CD14-positive monocyte (primary cell): ENCODE measurements around the gene FAM131B. TPM values are rescaled to one million over a fixed set of nuclear protein-coding genes. Genes with fewer than 3 reads are reported as not detected.

Experiments used
- DNase-seq, 3 donors: peaks; one replicate each; pipeline ENCODE4 v3.0.0-alpha.2; 2011 to 2022
- H2AFZ ChIP-seq: 2 replicates; pipeline ENCODE4 v1.6.0; 2012; ENCODE audit warnings: mild to moderate bottlenecking, low read depth, low read length, inconsistent platforms; ENCODE audit not compliant: insufficient read depth, poor library complexity, severe bottlenecking
- H3K27ac ChIP-seq, 2 donors: 1 replicate in 1 of 2; 2 replicates in 1 of 2; pipeline ENCODE4 v1.5.1; 2012 to 2013; ENCODE audit warnings: low read length in 2 of 2, control low read depth in 1 of 2, inconsistent platforms in 1 of 2, low read depth in 1 of 2, mild to moderate bottlenecking in 1 of 2
- H3K27me3 ChIP-seq, 2 donors: one replicate each; pipeline versions ENCODE4 v1.6.0 to v1.6.1; 2011 to 2013; ENCODE audit warnings: low read length in 2 of 2; ENCODE audit not compliant: control insufficient read depth in 2 of 2, insufficient read depth in 2 of 2
- H3K36me3 ChIP-seq, 2 donors: replicated peaks in 1 of 2; 1 replicate in 1 of 2; 2 replicates in 1 of 2; pipeline versions ENCODE4 v1.5.1 to v1.6.1; 2012 to 2013; ENCODE audit warnings: low read length in 2 of 2, control low read depth in 1 of 2, inconsistent platforms in 1 of 2, mild to moderate bottlenecking in 1 of 2; ENCODE audit not compliant: insufficient read depth in 2 of 2, control insufficient read depth in 1 of 2
- H3K4me1 ChIP-seq, 2 donors: 1 replicate in 1 of 2; 2 replicates in 1 of 2; pipeline versions ENCODE4 v1.5.1 to v1.6.1; 2012 to 2013; ENCODE audit warnings: low read length in 2 of 2, control low read depth in 1 of 2, inconsistent platforms in 1 of 2, mild to moderate bottlenecking in 1 of 2, moderate library complexity in 1 of 2; ENCODE audit not compliant: insufficient read depth in 2 of 2, control insufficient read depth in 1 of 2
- H3K4me2 ChIP-seq: replicated peaks from 2 replicates; pipeline ENCODE3; 2012; ENCODE audit warnings: low read length, moderate library complexity, mild to moderate bottlenecking; ENCODE audit not compliant: poor library complexity, severe bottlenecking; ENCODE audit errors: extremely low read depth
- H3K4me3 ChIP-seq, 3 experiments: fragments of 200-600 bp in 1 of 3; sonication (generic) in 1 of 3; replicated peaks in 1 of 3; 1 replicate in 2 of 3; 2 replicates in 1 of 3; pipeline ENCODE4 v1.5.1; 2011 to 2013; ENCODE audit warnings: low read length in 3 of 3, mild to moderate bottlenecking in 3 of 3, control low read depth in 2 of 3, low read depth in 2 of 3, inconsistent platforms in 1 of 3, moderate library complexity in 1 of 3
- H3K79me2 ChIP-seq: 2 replicates; pipeline ENCODE4 v1.6.0; 2012; ENCODE audit warnings: mild to moderate bottlenecking, control low read depth, inconsistent platforms, low read length, moderate library complexity; ENCODE audit not compliant: insufficient read depth
- H3K9ac ChIP-seq: 2 replicates; pipeline ENCODE4 v1.6.0; 2017; ENCODE audit warnings: low read length, mild to moderate bottlenecking; ENCODE audit not compliant: insufficient read depth, poor library complexity, severe bottlenecking
- H3K9me3 ChIP-seq, 2 donors: replicated peaks in 1 of 2; 1 replicate in 1 of 2; 2 replicates in 1 of 2; pipeline versions ENCODE4 v1.5.1 to v1.6.1; 2012 to 2013; ENCODE audit warnings: low read length in 2 of 2, control low read depth in 1 of 2; ENCODE audit not compliant: control insufficient read depth in 1 of 2, insufficient read depth in 1 of 2
- H4K20me1 ChIP-seq: 2 replicates; pipeline ENCODE4 v1.6.0; 2012; ENCODE audit warnings: mild to moderate bottlenecking, low read length, control low read depth, moderate library complexity; ENCODE audit not compliant: insufficient read depth
- H3K27ac Mint-ChIP-seq, 7 donors: one replicate each; pipeline ENCODE4 v1.8.0; 2020; ENCODE audit warnings: mild to moderate bottlenecking in 7 of 7, mixed read lengths in 7 of 7, moderate library complexity in 6 of 7, inconsistent platforms in 2 of 7
- H3K27me3 Mint-ChIP-seq, 3 donors: one replicate each; pipeline ENCODE4 v1.8.0; 2021 to 2022; ENCODE audit warnings: low read depth in 3 of 3, mild to moderate bottlenecking in 3 of 3, mixed read lengths in 3 of 3, moderate library complexity in 3 of 3, inconsistent platforms in 1 of 3
- H3K36me3 Mint-ChIP-seq, 2 donors: one replicate each; pipeline ENCODE4 v1.8.0; 2020; ENCODE audit warnings: mixed read lengths in 2 of 2, inconsistent platforms in 1 of 2, mild to moderate bottlenecking in 1 of 2
- H3K4me1 Mint-ChIP-seq: one replicate; pipeline ENCODE4 v1.8.0; 2020; ENCODE audit warnings: mild to moderate bottlenecking, mixed read lengths
- H3K4me3 Mint-ChIP-seq, 2 donors: one replicate each; pipeline ENCODE4 v1.8.0; 2020; ENCODE audit warnings: mild to moderate bottlenecking in 2 of 2, mixed read lengths in 2 of 2, moderate library complexity in 1 of 2
- H3K9me3 Mint-ChIP-seq, 7 donors: one replicate each; pipeline ENCODE4 v1.8.0; 2020 to 2022; ENCODE audit warnings: mixed read lengths in 7 of 7, mild to moderate bottlenecking in 6 of 7, moderate library complexity in 6 of 7, inconsistent platforms in 2 of 7
- CTCF ChIP-seq: fragments of 200-600 bp; IDR thresholded peaks from one replicate; pipeline ENCODE4 v1.8.0; 2022; ENCODE audit warnings: antibody characterized with exemption, mild to moderate bottlenecking
- WGBS: methylation state at CpG from one replicate; pipeline ENCODE4 v1.1.5; 2013; ENCODE audit warnings: missing lambda C conversion rate; ENCODE audit not compliant: insufficient coverage; 5-methylcytosine and 5-hydroxymethylcytosine counted together
- intact Hi-C, 2 donors: fragments of 100-400 bp; cut with micrococcal nuclease; formaldehyde crosslinking; loops; one replicate each; pipeline versions ENCODE4 v1.15.0 to v1.15.1; 2023
- polyA plus RNA-seq, 3 donors: library from polyadenylated mRNA; depleted of rRNA in 1 of 3; unstranded in 2 of 3; stranded (reverse) in 1 of 3; fragments of 300-500 nt in 2 of 3; fragments of >200 nt in 1 of 3; fragmentation: Illumina TruSeq in 2 of 3; gene quantifications; 1 replicate in 2 of 3; 2 replicates in 1 of 3; pipeline ENCODE4 v1.2.3, GENCODE V29; 2012 to 2021

The FAM131B gene
- polyA plus RNA-seq, 3 donors: 0.69 to 0.72 TPM; not detected in 1

DNA sequence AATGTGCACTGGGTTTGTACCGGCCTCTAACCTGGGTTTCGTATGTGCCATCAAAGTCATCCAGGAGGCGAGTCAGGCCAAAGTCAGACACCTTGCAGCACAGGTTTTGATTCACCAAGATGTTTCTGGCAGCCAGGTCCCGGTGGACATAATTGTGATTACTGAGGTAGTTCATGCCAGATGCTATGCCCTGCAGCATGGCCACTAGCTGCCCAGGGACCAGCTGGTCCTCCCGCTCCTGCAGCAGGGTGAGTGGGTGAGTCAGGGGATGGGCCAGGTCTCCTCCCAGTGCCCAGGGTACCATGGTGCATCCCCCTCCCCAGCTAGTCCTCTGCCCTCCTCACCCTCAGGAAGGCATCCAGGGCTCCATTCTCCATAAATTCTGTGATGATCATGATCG is 32.3 kb upstream of the FAM131B start:
- Mint-ChIP-seq H3K27me3 (no peaks in the 10 kb centered on the region), H3K36me3 (peaks cover 31 to 42% of the 10 kb centered on the region in 2 donors), H3K4me1 (peaks cover 48% of the 10 kb centered on the region), H3K9me3 (no peaks in the 10 kb centered on the region), H3K4me3 (peak overlapping the region in 1 of 2 donors; percentile 22), H3K27ac (peak overlapping the region in 4 of 7 donors; percentile 1 to 68 (median 58))
- no peak overlapping the region for H3K4me3 ChIP-seq
- WGBS: 63% methylated on average over 4 of the region's 6 CpGs
- DNase-seq: no peak
- no peak overlapping the region for H2AFZ ChIP-seq
- H3K4me2 ChIP-seq: no peak overlapping the region
- H3K79me2 ChIP-seq: peaks cover 9% of the 10 kb centered on the region
- H3K36me3 ChIP-seq: peaks cover 26 to 35% of the 10 kb centered on the region in 2 donors
- no peak overlapping the region for H3K27ac ChIP-seq
- H3K9me3 ChIP-seq: no peaks in the 10 kb centered on the region
- H3K9ac ChIP-seq: no peak overlapping the region
- no peaks in the 10 kb centered on the region for H3K27me3 ChIP-seq
- peaks cover 55% of the 10 kb centered on the region for H4K20me1 ChIP-seq
- intact Hi-C loops: no loop called here
- H3K4me1 ChIP-seq: peaks cover 15 to 43% of the 10 kb centered on the region in 2 donors
- TF ChIP-seq CTCF: no peak

DNA sequence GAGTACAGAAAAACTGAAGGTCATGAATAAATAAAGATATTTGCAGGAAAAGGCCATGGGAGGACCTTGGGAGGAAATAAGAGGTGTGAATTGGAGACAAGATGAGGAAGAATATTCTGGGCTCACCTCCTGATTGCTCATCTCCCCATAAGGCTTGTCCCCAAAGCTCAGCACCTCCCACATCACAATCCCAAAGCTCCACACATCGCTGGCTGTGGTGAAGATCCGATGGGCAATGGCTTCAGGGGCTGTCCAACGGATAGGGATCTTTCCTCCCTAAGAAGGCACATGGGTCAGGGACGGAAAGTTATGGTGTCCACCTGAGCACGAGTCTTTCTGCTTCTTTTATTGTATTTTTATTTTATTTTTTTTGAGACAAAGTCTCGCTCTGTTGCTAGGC is 31.6 kb upstream of the FAM131B start:
- TF ChIP-seq CTCF: no peak
- Histone ChIP-seq H3K36me3 (peaks cover 33 to 42% of the 10 kb centered on the region in 2 donors), H2AFZ (no peak overlapping the region), H3K4me2 (no peak overlapping the region), H3K27me3 (no peaks in the 10 kb centered on the region), H3K79me2 (peaks cover 16% of the 10 kb centered on the region), H4K20me1 (peaks cover 62% of the 10 kb centered on the region), H3K27ac (peak overlapping the region in 1 of 2 donors; percentile 17), H3K4me1 (peaks cover 15 to 50% of the 10 kb centered on the region in 2 donors), H3K4me3 (no peak overlapping the region), H3K9ac (no peak overlapping the region), H3K9me3 (no peaks in the 10 kb centered on the region)
- DNase-seq: no peak
- peak overlapping the region in 2 of 7 donors; percentile 8 to 73 for H3K27ac Mint-ChIP-seq
- H3K4me3 Mint-ChIP-seq: no peak overlapping the region
- H3K4me1 Mint-ChIP-seq: peaks cover 55% of the 10 kb centered on the region
- no CpG with 5 or more reads among the region's 6 CpGs for WGBS
- peaks cover 26 to 45% of the 10 kb centered on the region in 2 donors for H3K36me3 Mint-ChIP-seq
- intact Hi-C loops: no loop called here
- H3K9me3 Mint-ChIP-seq: no peaks in the 10 kb centered on the region
- H3K27me3 Mint-ChIP-seq: no peaks in the 10 kb centered on the region
